GM18511 (cell line): Measurements from ENCODE around the gene LRIG3.

Experiments
- ATAC-seq: cut with Tn5 transposase; IDR thresholded peaks from one replicate; pipeline ENCODE4 v1.9.1; 2021; ENCODE audit warnings: mild to moderate bottlenecking, moderate library complexity; ENCODE audit not compliant: unreplicated experiment

LRIG3 gene

GRCh38 chr12:58932806-58933681 is 12.7 kb upstream of the LRIG3 start:
- no peak for ATAC-seq

DNA sequence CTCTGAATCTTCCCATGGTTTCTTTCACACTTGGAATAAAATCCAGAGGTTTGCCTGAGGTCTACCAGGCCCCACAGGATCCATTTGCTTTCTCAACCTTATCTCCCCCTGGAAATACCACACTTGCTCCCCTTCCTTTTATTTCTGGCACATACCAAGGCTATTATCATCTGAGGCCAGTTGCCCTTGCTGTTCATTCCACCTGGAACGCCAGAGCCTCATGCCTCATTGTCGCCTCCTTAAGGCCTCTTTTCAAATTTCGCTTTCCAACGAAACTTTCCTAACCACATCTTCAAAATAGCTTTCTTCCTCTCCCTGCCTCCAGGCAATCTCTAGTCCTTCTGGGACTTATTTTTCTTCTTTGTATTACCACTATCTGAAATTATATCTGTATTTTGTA is 11.2 kb upstream of the LRIG3 start:
- no peak for ATAC-seq

- ATAC-seq, result no peak
Observed at GRCh38 chr12:58930770-58931324, 10.5 kb upstream of the LRIG3 start.

- no peak for ATAC-seq
Observed at GRCh38 chr12:58927120-58927519, 6.8 kb upstream of the LRIG3 start.

- ATAC-seq, result no peak
Observed at GRCh38 chr12:58926586-58926985, 6.3 kb upstream of the LRIG3 start.

GRCh38 chr12:58925751-58926150 is 5.4 kb upstream of the LRIG3 start:
- ATAC-seq, result no peak

GRCh38 chr12:58925111-58925611 is 4.9 kb upstream of the LRIG3 start:
- ATAC-seq, result no peak

GRCh38 chr12:58924652-58925051 is 4.3 kb upstream of the LRIG3 start:
- ATAC-seq, result no peak

GRCh38 chr12:58923781-58924180 is 3.5 kb upstream of the LRIG3 start:
- no peak for ATAC-seq

DNA sequence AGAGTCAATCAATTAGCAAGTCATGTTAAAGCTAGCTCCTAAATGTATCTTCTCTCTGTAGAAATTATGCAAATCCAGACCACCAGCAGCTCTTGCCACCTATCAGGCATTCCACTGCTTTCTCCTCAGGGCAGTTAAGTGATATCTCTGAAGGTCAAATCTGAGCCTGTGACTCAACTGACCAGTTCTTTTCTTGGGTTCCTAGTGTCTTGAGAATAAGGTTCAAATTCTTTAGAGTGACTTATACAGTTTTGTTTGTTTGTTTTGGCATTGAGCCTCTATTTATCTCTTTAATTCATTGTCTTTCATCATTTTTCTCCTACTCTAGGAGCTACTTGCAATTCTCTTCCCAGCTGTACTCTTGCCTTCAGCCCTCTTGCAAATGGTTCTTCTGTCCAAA is 2.5 kb upstream of the LRIG3 start:
- no peak for ATAC-seq

DNA sequence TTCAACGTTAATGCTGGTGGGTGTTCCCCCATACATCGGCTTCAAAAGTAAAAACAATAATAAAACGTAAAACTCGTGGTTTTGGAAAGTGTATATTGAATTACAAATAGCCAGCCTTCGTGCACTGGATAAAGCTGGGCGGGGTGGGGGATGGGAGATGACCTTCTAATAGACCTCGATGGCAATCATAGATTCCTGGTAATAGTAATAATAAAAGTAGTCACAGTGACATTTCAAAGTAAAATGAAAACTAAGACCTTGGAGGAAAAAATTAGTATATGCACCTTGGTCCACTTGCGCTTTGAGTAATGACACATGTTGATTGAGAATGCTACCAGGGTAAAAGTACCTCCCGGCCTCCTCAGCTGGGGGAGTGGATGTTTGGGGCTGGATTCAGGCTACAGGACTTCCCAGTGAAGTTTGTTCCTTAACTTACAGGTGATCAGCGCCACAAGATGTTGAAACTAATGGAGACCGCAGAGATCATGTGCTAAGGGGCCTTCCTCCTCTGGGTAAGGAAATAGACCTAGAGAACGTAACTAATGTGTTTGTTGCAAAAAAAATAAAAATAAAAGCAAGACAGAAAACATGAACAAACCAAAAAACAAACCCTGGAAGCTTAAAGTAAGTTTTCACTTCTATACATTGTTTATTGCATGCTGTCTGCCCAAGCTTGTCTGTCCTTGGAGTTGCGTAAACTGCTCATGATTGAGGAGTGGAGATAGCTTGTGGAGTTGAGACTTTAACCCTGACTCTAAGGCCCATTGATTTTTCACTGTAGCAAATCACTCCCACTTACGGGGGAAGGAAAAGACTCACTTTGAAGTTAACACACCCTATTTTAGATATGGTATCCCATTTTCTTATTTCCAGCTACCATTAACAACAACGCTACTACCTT is 907 bp upstream of the LRIG3 start:
- ATAC-seq, result no peak

GRCh38 chr12:58919231-58920101 is 838 bp downstream of the LRIG3 start:
- peak; percentile 40 for ATAC-seq

- ATAC-seq, result no peak
Observed at GRCh38 chr12:58918469-58918844, 1.8 kb downstream of the LRIG3 start.

- no peak for ATAC-seq
Observed at GRCh38 chr12:58917699-58918468, 2.4 kb downstream of the LRIG3 start.

- no peak for ATAC-seq
Observed at GRCh38 chr12:58916921-58917511, 3.3 kb downstream of the LRIG3 start.

- no peak for ATAC-seq
Observed at GRCh38 chr12:58916161-58916621, 4.1 kb downstream of the LRIG3 start.

DNA sequence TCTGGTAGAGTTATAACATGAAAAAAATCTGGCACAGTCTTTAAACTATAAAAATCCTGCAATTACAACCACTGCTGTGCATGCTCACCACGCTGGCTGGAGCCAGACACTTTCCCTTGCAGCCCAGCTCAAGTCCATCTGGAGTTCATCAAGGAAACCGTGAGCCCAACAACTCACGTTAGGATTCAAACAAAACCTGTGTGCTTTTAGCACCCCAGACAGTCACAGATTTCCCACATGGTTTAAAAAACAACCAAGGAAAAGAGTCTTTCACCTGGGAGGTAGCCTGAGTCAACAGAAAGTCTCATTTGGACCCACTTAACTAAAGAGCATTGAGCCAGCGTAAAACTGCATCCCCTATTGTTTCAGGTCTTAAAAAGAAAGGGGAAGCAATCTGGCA is 4.7 kb downstream of the LRIG3 start:
- no peak for ATAC-seq

DNA sequence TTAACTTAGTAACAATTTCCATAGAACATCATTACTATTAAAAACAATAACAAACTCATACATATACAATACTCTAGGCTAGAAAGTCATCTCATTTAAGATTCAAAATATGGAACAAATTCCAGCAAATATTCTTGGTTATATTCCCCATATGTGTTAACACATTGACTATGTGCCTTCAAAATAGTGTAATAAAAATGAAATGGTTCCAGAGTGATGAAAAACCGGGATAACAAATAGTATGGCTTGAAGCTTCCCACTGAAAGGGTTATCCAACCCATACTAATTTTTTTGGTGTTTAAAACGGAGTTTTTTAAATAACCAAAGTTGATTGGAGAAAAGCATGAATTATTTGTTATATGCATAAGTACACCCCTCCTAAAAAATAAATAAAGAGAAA is 5.3 kb downstream of the LRIG3 start:
- ATAC-seq, result no peak

- ATAC-seq, result no peak
Observed at GRCh38 chr12:58914457-58914856, 5.8 kb downstream of the LRIG3 start.
